Measurements from ENCODE around the gene TIMM10B.
A peak's percentile ranks its signal among the peaks of the same experiment; 100 is the strongest.

TIMM10B gene

GRCh38 chr11:6473451-6474412 is 7.6 kb upstream of the TIMM10B start, which contains the start of gene TRIM3:
Gene TRIM3 (minus strand): TSS chr11:6473941. CDS start chr11:6465695, 8,246 bp downstream.
- DNase-seq, result peak; percentile 68

- DNase-seq, result no peak
These were observed 6.9 kb upstream of the TIMM10B start for GRCh38 chr11:6474413-6474792.

GRCh38 chr11:6474806-6475500 is 6.3 kb upstream of the TIMM10B start:
- DNase-seq, result no peak

GRCh38 chr11:6475936-6476335 is 5.4 kb upstream of the TIMM10B start:
- DNase-seq, result no peak

- DNase-seq, result no peak
These were observed 4.7 kb upstream of the TIMM10B start for GRCh38 chr11:6476571-6476970.

GRCh38 chr11:6480299-6480914 is 894 bp upstream of the TIMM10B start:
- no peak for DNase-seq

GRCh38 chr11:6481924-6482275 is 599 bp downstream of the TIMM10B start:
- DNase-seq, result no peak

GRCh38 chr11:6482441-6482840 is 1.1 kb downstream of the TIMM10B start:
- DNase-seq, result no peak

- DNase-seq, result no peak
These were observed 1.7 kb downstream of the TIMM10B start for GRCh38 chr11:6483015-6483414.

- no peak for DNase-seq
These were observed 4.4 kb downstream of the TIMM10B start for GRCh38 chr11:6485661-6486060.

- DNase-seq, result no peak
These were observed 5.0 kb downstream of the TIMM10B start for GRCh38 chr11:6486256-6486655.

- no peak for DNase-seq
These were observed 5.6 kb downstream of the TIMM10B start for GRCh38 chr11:6486938-6487337.

- DNase-seq, result no peak
These were observed 7.0 kb downstream of the TIMM10B start for GRCh38 chr11:6488342-6488741.

- no peak for DNase-seq
These were observed 7.5 kb downstream of the TIMM10B start for GRCh38 chr11:6488821-6489220.

GRCh38 chr11:6489306-6489705 is 8.0 kb downstream of the TIMM10B start:
- no peak for DNase-seq

GRCh38 chr11:6497069-6497839 is 16.0 kb downstream of the TIMM10B start, which contains the start of gene DNHD1:
Gene DNHD1 (plus strand): TSS chr11:6497280. CDS start chr11:6498216, 936 bp downstream.
- DNase-seq, result no peak

- DNase-seq, result no peak
These were observed 16.8 kb downstream of the TIMM10B start for GRCh38 chr11:6498121-6498520.

- no peak for DNase-seq
These were observed 17.2 kb downstream of the TIMM10B start for GRCh38 chr11:6498544-6498943.

GRCh38 chr11:6502382-6502781 is 21.1 kb downstream of the TIMM10B start:
- DNase-seq, result no peak

- no peak for DNase-seq
These were observed 22.9 kb downstream of the TIMM10B start for GRCh38 chr11:6504166-6504565.

- DNase-seq, result no peak
These were observed 24.4 kb downstream of the TIMM10B start for GRCh38 chr11:6505577-6506240.

GRCh38 chr11:6516865-6517264 is 35.6 kb downstream of the TIMM10B start:
- no peak for DNase-seq

Data from activated CD4-positive, CD25-positive, alpha-beta regulatory T cell treated with anti-CD3 and anti-CD28 coated beads, Interleukin-2, amount 50 U/mL, for 72 hours (primary cell).